ENCODE data around the gene BRINP3.
"Not testable (repeated sequence)": the region's sequence is repeated elsewhere in the genome, so short reads cannot be mapped to it uniquely, and the experiment has no call there.

BRINP3 gene

GRCh38 chr1:190170321-190170720 lies 307.3 kb downstream of the BRINP3 start:
- no peak for DNase-seq
- H3K36me3 Mint-ChIP-seq, result no peaks in the 10 kb centered on the region
- H3K4me3 Mint-ChIP-seq, result no peak overlapping the region
- H3K4me1 Mint-ChIP-seq, result no peaks in the 10 kb centered on the region
- peaks cover 3% of the 10 kb centered on the region for H3K9me3 Mint-ChIP-seq
- H3K27ac Mint-ChIP-seq, result no peak overlapping the region
- no peaks in the 10 kb centered on the region for H3K27me3 Mint-ChIP-seq
- CTCF ChIA-PET, result no interaction called here

GRCh38 chr1:190169311-190170067 lies 308.2 kb downstream of the BRINP3 start:
- H3K4me1 Mint-ChIP-seq, result no peaks in the 10 kb centered on the region
- H3K27ac Mint-ChIP-seq, result no peak overlapping the region
- DNase-seq, result no peak

GRCh38 chr1:190168893-190169280 lies 308.8 kb downstream of the BRINP3 start:
- Mint-ChIP-seq H3K4me1 (no peaks in the 10 kb centered on the region), H3K9me3 (peaks cover 3% of the 10 kb centered on the region), H3K27me3 (no peaks in the 10 kb centered on the region), H3K36me3 (no peaks in the 10 kb centered on the region), H3K4me3 (no peak overlapping the region), H3K27ac (no peak overlapping the region)
- DNase-seq, result no peak
- CTCF ChIA-PET, result no interaction called here

More at GRCh38 chr1:190169311-190170067, 308.2 kb downstream of the BRINP3 start:
- H3K27me3 Mint-ChIP-seq, result no peaks in the 10 kb centered on the region
- H3K4me3 Mint-ChIP-seq, result no peak overlapping the region
- no peaks in the 10 kb centered on the region for H3K36me3 Mint-ChIP-seq
- H3K9me3 Mint-ChIP-seq, result peaks cover 3% of the 10 kb centered on the region
- CTCF ChIA-PET, result no interaction called here

- Mint-ChIP-seq H3K9me3 (peaks cover 3% of the 10 kb centered on the region), H3K27me3 (no peaks in the 10 kb centered on the region), H3K27ac (no peak overlapping the region), H3K4me3 (no peak overlapping the region), H3K4me1 (no peaks in the 10 kb centered on the region), H3K36me3 (no peaks in the 10 kb centered on the region)
- DNase-seq, result no peak
- CTCF ChIA-PET, result no interaction called here
These were observed 309.4 kb downstream of the BRINP3 start for GRCh38 chr1:190168116-190168892.

DNA sequence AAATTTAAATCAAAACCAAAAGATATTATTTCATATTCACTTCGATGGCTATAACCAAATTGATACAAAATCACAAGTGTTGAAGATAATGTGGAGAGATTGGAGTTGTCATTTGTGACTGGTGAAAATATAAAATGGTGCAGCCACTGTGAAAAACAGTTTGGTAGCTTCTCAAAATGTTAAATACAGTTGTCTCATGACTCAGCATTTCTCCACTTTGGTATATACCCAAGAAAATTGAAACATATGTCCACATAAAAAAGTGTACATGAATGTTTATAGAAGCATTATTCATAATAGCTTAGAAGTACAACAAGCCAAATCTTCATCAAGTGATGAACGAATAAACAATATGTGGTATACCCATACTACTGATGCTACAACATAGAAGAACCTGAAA lies 318.5 kb downstream of the BRINP3 start:
- H3K36me3 Mint-ChIP-seq, result no peaks in the 10 kb centered on the region
- no peak for DNase-seq
- H3K27me3 Mint-ChIP-seq, result no peaks in the 10 kb centered on the region
- CTCF ChIA-PET, result no interaction called here
- peaks cover 2% of the 10 kb centered on the region for H3K9me3 Mint-ChIP-seq
- no peak overlapping the region for H3K4me3 Mint-ChIP-seq
- H3K27ac Mint-ChIP-seq, result no peak overlapping the region
- no peaks in the 10 kb centered on the region for H3K4me1 Mint-ChIP-seq

- CTCF ChIA-PET, result interaction anchor here (1.2 kb wide), 1 partner anchor 12 kb away, joined by 3 read pairs; no protein-coding TSS in a partner anchor
- no peak overlapping the region for H3K4me3 Mint-ChIP-seq
- H3K27ac Mint-ChIP-seq, result no peak overlapping the region
- peaks cover 2% of the 10 kb centered on the region for H3K9me3 Mint-ChIP-seq
- no peaks in the 10 kb centered on the region for H3K36me3 Mint-ChIP-seq
- DNase-seq, result no peak
- no peaks in the 10 kb centered on the region for H3K27me3 Mint-ChIP-seq
- H3K4me1 Mint-ChIP-seq, result no peaks in the 10 kb centered on the region
These were observed 322.9 kb downstream of the BRINP3 start for GRCh38 chr1:190154744-190155143.

DNA sequence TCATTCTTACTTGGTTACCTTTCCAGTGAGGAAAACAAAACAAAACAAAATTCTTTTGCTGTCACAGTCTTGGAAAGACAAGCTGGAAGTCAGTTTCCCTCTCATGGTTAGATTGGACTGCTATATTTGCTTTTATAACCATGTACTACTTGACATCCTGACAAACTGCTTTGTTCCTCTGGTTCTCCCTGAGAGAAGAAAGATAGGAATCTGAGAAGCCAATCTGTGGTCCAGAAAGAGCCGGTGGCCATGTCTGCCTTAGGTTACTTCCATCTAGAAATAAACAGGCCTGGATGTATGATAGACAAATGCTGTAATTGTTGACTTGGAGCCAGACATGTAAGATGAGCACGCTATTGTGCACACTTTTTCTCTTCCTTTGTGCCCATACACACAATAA lies 330.0 kb downstream of the BRINP3 start:
- Mint-ChIP-seq H3K4me3 (no peak overlapping the region), H3K36me3 (no peaks in the 10 kb centered on the region), H3K4me1 (no peaks in the 10 kb centered on the region), H3K27ac (no peak overlapping the region), H3K9me3 (peaks cover 3% of the 10 kb centered on the region), H3K27me3 (no peaks in the 10 kb centered on the region)
- DNase-seq, result no peak
- CTCF ChIA-PET, result no interaction called here

GRCh38 chr1:190144650-190145049 lies 333.0 kb downstream of the BRINP3 start:
- Mint-ChIP-seq H3K4me3 (no peak overlapping the region), H3K9me3 (peaks cover 3% of the 10 kb centered on the region), H3K27me3 (no peaks in the 10 kb centered on the region), H3K36me3 (no peaks in the 10 kb centered on the region), H3K4me1 (no peaks in the 10 kb centered on the region), H3K27ac (no peak overlapping the region)
- DNase-seq, result no peak
- CTCF ChIA-PET, result no interaction called here

- Mint-ChIP-seq H3K4me3 (no peak overlapping the region), H3K27me3 (no peaks in the 10 kb centered on the region), H3K27ac (no peak overlapping the region), H3K9me3 (peaks cover 1% of the 10 kb centered on the region), H3K36me3 (no peaks in the 10 kb centered on the region), H3K4me1 (no peaks in the 10 kb centered on the region)
- CTCF ChIA-PET, result no interaction called here
- DNase-seq, result no peak
These were observed 337.0 kb downstream of the BRINP3 start for GRCh38 chr1:190140644-190141043.

GRCh38 chr1:190138702-190139101 lies 339.0 kb downstream of the BRINP3 start:
- CTCF ChIA-PET, result no interaction called here
- Mint-ChIP-seq H3K4me1 (no peaks in the 10 kb centered on the region), H3K27ac (no peak overlapping the region), H3K9me3 (peaks cover 1% of the 10 kb centered on the region), H3K4me3 (no peak overlapping the region), H3K36me3 (no peaks in the 10 kb centered on the region), H3K27me3 (no peaks in the 10 kb centered on the region)
- DNase-seq, result no peak

DNA sequence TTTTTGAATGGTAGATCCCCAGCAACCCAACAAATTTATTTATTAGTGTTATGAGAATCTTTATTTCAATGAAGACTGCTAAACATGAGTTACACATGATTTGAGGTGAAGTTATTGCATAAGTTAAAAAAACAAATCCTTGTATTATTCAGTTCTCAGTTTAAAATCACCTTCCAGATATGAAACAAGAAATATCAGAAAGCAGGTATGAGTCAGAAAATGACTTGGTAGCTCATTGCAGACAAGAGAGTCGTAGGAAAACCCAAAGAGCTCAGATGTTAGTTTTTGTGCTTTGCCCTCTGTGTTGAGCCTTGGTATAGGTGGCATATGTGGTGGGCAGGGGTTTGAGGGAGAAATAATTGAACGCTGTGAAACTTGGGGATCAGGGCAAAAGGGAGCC lies 339.4 kb downstream of the BRINP3 start:
- H3K4me1 Mint-ChIP-seq, result no peaks in the 10 kb centered on the region
- DNase-seq, result no peak
- no peak overlapping the region for H3K4me3 Mint-ChIP-seq
- no peak overlapping the region for H3K27ac Mint-ChIP-seq
- H3K27me3 Mint-ChIP-seq, result no peaks in the 10 kb centered on the region
- no peaks in the 10 kb centered on the region for H3K36me3 Mint-ChIP-seq
- peaks cover 1% of the 10 kb centered on the region for H3K9me3 Mint-ChIP-seq
- CTCF ChIA-PET, result no interaction called here

DNA sequence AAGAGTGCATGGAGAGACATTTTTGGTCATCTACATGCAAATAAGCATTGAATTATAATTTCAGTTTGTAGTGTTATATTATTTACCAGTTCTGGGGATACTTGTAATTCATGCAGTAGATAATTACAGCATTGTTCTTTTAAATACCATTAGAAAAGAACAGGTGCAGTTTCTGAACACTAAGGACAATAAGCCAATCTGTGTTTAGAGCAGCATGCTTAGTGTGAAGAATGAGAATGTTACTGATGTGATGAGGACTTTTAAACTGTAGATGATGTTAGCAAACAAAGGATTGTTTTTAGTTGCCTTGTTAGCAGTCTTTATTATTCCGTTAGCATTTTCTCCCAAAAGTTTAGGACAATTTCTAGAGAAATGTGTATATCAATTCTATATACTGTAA lies 348.3 kb downstream of the BRINP3 start:
- Mint-ChIP-seq H3K4me3 (no peak overlapping the region), H3K27me3 (no peaks in the 10 kb centered on the region), H3K27ac (no peak overlapping the region), H3K4me1 (no peaks in the 10 kb centered on the region), H3K36me3 (no peaks in the 10 kb centered on the region), H3K9me3 (peaks cover 2% of the 10 kb centered on the region)
- DNase-seq, result no peak
- CTCF ChIA-PET, result no interaction called here

GRCh38 chr1:190126728-190127127 lies 350.9 kb downstream of the BRINP3 start:
- CTCF ChIA-PET, result no interaction called here
- Mint-ChIP-seq H3K9me3 (no peaks in the 10 kb centered on the region), H3K4me1 (no peaks in the 10 kb centered on the region), H3K36me3 (no peaks in the 10 kb centered on the region), H3K27ac (no peak overlapping the region), H3K27me3 (no peaks in the 10 kb centered on the region), H3K4me3 (no peak overlapping the region)
- no peak for DNase-seq

DNA sequence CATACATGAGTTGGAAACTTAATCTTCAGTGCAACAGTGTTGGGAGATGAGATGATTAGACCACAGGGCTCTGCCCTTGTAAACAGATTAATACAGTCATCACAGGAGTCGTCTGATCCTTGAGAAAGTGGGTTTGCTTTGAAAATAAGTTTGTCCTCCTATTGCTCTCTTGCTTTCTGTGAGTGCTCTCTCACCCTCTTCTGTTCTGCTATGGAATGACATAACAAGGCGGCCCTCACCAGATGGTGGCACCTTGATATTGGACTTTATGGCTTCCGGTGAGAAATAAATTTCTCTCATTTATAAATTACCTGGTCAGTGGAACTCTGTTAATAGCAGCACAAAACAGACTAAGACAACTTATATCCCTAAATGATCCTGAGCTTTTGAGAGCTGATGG lies 353.6 kb downstream of the BRINP3 start:
- CTCF ChIA-PET, result no interaction called here
- no peak overlapping the region for H3K27ac Mint-ChIP-seq
- DNase-seq, result no peak
- no peaks in the 10 kb centered on the region for H3K36me3 Mint-ChIP-seq
- no peaks in the 10 kb centered on the region for H3K4me1 Mint-ChIP-seq
- no peaks in the 10 kb centered on the region for H3K27me3 Mint-ChIP-seq
- H3K4me3 Mint-ChIP-seq, result no peak overlapping the region
- H3K9me3 Mint-ChIP-seq, result no peaks in the 10 kb centered on the region

DNA sequence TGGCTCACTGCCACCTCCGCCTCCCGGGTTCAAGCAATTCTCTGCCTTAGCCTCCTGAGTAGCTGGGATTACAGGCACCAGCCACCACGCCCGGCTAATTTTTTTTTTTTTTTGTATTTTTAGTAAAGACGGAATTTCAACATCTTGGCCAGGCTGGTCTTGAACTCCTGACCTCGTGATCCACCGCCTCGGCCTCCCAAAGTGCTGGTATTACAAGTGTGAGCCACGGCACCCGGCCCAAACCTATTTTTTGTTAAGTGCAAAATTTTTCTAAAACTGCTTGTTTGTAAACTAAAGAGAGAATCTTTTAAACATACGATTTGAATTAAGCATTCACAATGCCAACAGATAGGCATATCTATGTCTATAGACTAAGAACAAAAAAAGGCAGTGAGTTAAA lies 357.1 kb downstream of the BRINP3 start:
- H3K4me1 Mint-ChIP-seq, H3K27ac Mint-ChIP-seq, H3K27me3 Mint-ChIP-seq, H3K36me3 Mint-ChIP-seq, DNase-seq, H3K4me3 Mint-ChIP-seq, CTCF ChIA-PET, H3K9me3 Mint-ChIP-seq: not testable (repeated sequence)
